GM18858 (cell line): Measurements from ENCODE around the gene ADGRF4.
A peak's percentile ranks its signal among the peaks of the same experiment; 100 is the strongest.

ENCODE experiments used
- ATAC-seq: cut with Tn5 transposase; IDR thresholded peaks from one replicate; pipeline ENCODE4 v1.9.1; 2021; ENCODE audit not compliant: unreplicated experiment

ADGRF4 gene

DNA sequence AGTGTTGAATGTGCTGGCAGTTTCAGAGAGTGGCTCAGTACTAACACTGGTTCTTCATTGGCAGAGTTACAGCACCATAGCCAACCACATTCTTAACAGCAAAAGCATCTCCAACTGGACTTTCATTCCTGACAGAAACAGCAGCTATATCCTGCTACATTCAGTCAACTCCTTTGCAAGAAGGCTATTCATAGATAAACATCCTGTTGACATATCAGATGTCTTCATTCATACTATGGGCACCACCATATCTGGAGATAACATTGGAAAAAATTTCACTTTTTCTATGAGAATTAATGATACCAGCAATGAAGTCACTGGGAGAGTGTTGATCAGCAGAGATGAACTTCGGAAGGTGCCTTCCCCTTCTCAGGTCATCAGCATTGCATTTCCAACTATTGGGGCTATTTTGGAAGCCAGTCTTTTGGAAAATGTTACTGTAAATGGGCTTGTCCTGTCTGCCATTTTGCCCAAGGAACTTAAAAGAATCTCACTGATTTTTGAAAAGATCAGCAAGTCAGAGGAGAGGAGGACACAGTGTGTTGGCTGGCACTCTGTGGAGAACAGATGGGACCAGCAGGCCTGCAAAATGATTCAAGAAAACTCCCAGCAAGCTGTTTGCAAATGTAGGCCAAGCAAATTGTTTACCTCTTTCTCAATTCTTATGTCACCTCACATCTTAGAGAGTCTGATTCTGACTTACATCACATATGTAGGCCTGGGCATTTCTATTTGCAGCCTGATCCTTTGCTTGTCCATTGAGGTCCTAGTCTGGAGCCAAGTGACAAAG is 17.0 kb upstream of the ADGRF4 start:
- ATAC-seq: no peak

DNA sequence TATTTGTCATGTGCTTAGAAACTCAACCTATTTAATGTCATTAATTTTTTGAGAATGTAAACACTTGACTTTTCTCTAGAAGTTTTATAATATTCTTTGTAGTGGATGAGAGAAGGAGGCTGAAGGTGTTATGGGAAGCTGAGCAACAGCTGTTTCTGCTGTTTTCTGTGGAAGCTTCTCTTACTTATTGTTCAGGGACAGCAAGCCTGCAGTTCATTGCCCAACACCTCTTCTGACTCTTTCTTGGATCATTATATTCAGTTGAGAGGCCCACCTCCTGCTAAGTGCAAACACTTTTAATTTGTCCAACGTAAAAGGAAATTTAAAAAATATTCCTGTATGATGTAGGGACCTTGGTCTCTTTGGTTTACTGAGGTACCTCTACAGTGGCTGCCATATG is 12.0 kb upstream of the ADGRF4 start:
- no peak for ATAC-seq

DNA sequence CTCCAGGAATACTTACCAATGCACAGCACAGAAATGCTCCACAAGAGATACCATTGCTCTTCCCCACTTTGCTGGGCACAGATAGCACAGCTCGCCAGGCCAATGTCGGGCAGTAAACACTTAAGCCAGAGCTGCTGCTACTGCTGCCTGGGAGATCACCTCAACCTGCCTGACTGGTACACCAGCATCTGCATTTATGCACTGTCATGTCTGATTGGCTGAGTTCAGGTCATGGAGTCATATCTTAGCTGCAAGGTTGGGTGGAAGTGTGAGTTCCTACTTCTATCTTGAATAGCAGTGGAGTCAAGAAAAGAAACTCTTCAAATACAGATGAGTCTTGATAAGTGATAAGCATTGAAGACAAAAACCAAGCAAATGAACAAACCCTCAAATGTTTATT is 10.9 kb upstream of the ADGRF4 start:
- no peak for ATAC-seq

DNA sequence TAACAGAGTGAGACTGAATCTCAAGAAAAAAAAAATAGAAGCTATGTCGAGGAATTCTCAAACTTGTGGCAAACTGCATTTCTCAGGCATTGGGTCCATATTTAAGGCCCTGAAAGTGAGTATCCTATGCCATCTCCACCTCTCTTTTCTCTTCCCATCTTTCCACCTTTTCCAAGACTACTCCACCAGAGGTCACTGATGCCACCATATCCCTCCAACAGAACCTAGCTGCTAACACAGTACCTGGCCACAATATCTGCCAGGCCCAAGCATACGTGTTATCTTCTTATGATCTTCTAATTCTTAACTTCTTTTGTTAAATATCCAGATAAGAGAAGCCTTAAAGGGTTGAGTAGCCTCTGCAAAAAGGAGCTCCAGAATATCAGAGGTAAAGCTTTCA is 8.2 kb upstream of the ADGRF4 start:
- ATAC-seq: no peak

DNA sequence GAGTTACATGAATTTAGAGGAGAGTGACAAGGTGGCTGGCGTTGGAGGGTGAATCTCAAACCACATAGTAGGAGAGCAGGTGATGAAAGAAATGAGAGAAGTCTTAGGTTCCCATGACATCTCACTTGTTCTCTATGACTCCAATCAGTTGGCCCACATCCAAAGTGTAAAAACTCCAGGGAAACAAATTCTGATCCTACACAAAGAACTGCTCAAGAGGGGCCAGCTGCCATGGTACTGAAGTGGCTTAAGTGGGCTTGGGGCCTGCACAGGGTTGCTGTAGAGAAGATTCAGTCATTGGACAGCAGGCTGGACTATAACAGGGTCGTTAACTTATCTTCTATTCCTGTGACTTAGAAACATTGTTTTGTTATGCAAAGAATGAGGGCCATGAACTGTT is 7.6 kb upstream of the ADGRF4 start:
- ATAC-seq: no peak

DNA sequence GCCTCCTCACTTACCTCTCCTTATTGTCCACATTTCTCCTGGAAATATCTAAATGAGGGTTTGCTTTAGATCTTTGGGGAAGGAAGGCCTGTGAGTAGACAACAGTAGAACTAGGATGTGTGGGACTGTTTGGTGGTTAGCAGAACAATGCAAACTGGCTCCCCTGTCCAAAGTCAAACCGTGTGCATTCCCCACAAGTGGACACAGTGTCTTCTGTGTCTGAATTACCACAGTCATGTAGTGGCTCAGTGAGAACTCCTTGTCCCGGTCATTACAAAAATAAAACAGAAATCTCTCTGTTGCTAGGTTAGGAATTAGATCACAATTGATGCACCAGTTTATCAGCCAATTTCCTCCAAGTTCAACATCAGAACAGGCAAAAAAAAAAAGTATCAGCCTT is 455 bp upstream of the ADGRF4 start:
- no peak for ATAC-seq

DNA sequence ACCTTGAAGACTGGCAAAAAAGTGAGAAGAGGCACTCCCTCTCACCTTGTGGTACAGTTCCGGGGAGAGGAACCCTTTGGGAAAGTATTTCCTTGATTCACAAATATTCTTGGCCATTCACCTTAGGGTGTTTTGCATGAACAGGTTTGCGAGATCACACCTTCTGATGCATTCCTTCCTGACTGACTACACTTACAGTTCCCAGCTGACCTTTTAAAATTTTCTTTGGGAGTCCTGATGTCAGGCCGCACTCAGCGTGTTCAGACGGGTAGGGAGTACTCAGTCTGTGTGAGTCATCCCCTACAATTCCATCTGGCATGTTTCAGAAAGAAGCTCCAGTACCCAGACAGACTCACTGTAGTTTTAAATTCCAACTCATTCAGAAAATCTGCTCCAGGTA is 1.7 kb downstream of the ADGRF4 start:
- ATAC-seq: no peak

DNA sequence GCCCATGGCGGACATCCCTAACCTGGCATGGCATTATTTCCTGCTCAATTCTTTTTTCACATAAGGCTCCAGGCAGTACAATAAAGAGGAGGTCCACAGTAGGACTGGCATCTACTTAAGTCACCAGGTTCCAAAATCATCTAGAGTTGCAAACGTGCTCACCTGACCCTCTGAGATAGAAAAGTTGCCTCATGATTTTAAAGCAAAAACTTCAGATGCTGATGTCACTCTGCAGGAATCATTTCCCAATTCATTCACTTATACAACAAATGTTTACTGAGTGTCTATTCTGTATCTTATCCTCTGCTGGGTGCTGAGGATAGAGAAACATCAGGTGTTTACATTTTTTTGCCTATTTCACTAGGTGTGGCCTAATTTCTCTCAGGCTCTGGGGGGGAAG is 2.2 kb downstream of the ADGRF4 start:
- no peak for ATAC-seq

DNA sequence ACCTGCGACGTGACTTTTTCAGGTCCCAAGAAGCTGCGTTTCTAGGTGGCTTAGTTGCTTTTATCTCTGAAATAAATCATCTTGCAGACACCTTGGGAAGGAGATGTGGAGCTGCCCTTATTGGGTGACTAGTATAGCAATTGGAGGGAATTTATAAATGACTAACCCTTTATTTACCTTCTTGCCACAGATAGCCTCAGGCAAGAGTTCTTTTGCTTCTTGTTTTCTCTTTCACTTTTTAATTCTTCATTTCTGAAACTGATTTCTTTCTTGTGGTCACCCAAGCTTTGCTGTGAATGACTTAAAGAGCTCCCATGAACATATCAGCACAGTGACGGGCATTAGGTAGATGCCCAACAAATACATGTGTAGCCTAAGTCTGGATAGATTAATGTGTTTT is 3.0 kb downstream of the ADGRF4 start:
- ATAC-seq: peak; percentile 97

DNA sequence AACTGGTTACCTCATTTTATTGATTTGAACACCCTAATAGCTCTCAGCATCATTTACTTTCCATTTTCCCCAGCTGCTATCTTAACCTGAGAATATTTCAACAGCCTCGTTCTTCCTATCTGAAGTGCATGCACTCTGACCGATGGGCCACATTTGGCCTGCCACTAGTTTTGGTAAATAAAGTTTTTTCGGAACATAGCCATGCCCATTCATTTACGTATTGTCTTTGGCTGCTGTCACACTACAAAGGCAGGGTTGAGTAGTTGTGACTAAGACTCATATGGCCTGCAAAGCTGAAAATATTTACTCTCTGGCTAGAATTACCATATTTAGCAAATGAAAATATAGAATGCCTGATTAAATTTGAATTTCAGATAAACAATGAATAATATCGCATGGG is 10.8 kb downstream of the ADGRF4 start:
- no peak for ATAC-seq

DNA sequence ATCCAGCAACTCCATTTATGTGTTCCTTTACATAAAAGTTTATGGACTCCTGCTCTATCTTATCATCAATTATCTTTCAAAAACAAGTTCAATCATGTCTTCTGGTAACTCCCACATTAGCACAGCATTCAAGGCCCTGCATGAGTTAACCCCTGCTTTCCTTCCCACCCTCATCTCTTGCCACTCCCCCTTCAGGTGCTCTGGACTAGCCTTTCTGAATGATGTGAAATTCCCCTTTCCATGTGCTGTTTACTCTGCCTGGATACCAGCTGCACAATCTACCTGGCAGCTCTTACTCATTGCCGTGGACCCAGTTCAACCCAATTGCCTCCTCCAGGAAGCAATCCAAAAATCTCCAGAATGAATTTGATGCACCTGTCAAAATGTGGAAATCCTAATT is 11.9 kb downstream of the ADGRF4 start:
- no peak for ATAC-seq

DNA sequence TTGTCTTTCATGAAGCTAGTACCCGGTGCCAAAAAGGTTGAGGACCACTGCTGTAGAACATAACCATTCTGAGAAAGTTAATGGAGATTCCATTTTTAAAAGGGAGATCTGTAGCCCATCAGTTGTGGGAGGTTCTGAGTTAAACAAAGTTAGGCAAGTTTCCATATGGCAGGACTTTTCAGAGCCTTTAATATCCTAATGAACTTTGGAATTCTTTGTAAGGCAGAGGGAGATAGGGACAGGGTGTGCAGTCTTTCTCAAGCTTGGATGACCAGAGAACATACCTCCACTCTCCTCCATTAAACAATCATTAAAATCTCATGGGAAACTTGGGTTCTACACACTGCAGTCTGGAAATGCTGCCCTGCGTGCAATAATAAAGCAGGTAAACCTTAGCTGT is 14.8 kb downstream of the ADGRF4 start:
- ATAC-seq: no peak

DNA sequence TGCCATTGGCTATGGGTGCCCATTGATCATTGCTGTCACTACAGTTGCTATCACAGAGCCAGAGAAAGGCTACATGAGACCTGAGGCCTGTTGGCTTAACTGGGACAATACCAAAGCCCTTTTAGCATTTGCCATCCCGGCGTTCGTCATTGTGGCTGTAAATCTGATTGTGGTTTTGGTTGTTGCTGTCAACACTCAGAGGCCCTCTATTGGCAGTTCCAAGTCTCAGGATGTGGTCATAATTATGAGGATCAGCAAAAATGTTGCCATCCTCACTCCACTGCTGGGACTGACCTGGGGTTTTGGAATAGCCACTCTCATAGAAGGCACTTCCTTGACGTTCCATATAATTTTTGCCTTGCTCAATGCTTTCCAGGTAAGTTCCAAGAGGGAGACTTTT is 16.4 kb downstream of the ADGRF4 start:
- no peak for ATAC-seq

DNA sequence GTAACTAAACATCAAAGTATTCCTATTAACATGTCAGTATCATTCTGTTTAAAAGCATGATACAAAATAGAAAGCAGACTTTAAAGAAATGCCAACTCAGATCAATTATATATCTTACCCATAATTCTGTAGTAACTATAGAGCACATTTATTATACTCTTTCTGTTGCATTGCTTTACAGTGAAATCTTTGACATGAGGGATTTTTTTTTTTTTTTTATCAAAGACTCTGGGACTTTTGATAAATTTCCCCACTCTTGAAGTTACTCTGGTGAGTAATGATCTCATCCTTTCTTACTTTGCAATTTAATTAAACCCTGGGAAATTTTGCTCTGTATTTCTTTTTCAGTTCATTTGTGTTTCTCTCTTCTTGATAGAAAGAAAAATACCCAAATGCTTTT is 17.4 kb downstream of the ADGRF4 start:
- peak; percentile 52 for ATAC-seq

DNA sequence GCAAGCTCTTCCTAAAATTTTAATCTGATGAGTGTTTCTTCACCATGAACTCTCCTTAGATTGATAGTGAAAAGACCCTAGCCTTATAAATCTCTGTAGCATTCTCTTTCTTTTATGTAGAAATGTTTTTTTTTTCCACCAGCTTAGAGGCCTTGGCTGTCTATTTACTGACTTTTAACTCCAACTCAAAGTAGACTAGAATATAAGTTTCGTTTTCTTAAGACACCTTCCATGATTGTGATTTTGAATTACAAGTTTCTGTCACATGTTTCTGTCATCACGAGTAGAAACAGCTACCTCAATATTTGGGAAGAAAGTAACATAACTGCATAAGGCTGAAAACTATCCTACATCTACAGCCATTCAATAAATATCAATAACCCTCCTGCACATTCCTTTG is 17.8 kb downstream of the ADGRF4 start:
- peak; percentile 48 for ATAC-seq

DNA sequence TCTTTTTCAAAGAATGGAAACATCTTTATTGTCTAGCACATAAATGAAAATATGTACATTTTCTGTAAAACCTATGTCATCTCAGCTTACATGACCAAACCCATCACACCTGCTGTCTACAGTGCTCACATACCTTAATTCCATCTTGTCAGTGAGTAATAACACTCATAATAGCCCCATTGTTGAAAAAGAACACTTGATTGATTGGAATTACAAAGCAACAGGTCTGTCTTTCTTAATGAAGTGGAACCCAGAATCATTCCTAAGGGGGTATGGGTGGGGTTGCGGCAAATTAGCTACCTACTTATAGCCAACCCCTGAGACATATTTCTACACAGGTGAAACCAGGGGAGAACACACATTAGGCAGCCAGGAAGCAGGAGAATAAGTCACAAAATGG is 20.2 kb downstream of the ADGRF4 start:
- no peak for ATAC-seq

DNA sequence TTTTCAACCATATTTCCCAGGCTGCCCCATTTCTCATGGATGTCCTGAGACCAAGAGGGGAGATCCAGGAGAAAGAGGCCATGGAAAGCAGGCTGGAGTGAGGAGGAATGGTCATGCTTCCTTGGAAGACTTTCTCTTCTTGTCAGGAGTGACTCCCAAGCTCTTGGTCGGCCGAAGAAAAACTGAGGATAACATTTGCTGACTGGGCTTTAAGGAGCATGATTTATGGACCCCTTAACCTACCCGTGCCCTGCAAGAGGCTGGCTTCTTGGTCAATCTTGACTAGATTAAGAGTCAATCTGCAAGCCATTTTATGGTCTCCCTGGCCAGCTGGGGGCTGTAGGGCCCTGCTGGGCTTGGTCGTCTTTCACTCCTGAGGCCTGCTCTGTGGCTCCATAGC is 22.8 kb downstream of the ADGRF4 start:
- no peak for ATAC-seq

DNA sequence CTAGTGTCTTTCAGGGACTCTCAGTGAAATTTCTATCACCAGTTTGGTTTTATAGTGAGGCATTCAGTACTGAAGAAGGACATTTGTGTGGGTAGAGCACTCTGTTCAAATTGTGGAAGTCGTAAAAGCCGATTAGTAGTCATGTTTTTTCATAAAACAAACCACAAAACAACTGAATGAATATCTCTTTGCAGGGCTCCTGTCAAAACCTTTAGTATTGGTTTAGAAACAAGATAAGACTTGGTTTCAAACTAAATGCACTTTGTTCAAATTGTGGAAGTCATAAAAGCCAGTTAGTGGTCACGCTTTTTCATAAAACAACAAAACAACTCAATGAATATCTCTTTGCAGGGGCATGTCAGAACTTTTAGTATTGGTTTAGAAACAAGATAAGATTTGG is 23.8 kb downstream of the ADGRF4 start:
- ATAC-seq: peak; percentile 93

DNA sequence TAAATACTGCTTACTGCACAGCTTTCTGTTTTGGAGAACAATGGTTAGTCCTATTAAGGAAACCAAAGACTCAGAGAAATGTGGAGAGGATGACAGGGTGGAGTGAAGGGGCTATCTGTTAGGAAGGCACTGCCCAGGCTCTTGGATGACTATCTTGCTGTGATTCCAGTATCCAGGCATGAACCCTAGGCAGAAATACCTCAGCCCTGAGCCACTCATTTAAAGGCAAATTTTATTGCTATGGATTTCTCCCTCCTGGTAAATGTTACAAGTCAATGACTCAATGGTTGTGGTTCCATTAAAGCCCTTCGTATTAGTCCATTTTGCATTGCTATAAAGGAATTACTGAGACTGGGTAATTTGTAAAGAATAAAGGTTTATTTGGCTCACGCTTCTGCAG is 25.9 kb downstream of the ADGRF4 start:
- no peak for ATAC-seq

DNA sequence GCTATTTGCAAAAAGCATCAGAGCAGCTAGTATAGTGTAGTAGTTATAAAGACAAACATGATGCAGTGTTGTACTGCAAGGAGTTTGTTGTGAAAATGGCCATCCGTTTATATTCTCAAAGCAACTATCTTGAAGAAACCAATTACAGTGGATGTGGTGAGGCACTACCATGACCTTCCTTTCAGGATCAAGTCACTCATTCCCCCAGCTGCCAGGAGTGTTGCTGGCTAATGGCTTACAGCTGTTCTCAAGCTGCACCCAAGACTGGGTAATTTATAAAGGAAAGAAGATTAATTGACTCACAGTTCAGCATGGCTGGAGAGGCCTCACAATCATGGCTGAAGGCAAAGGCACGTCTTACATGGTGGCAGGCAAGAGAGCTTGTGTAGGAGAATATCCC is 29.0 kb downstream of the ADGRF4 start:
- ATAC-seq: no peak

DNA sequence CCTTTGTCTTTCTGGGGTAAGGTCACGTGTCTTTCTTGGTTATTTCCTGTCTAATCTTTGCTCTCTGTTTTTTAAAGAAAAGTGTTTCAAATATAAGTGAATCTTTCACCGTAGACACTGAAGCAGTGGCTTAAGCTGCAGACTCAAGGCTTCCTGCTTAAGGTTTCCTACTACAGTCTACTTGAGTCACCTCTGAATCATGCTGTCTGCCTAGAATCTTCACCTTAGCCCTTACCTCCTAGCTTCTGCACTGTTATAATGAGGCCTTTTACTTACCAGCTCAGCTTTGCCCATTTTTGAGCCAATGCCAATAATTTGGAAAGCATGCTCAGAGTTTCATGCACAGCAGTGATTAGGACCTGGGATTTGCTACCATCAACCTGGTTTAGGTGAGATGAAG is 30.6 kb downstream of the ADGRF4 start:
- no peak for ATAC-seq

DNA sequence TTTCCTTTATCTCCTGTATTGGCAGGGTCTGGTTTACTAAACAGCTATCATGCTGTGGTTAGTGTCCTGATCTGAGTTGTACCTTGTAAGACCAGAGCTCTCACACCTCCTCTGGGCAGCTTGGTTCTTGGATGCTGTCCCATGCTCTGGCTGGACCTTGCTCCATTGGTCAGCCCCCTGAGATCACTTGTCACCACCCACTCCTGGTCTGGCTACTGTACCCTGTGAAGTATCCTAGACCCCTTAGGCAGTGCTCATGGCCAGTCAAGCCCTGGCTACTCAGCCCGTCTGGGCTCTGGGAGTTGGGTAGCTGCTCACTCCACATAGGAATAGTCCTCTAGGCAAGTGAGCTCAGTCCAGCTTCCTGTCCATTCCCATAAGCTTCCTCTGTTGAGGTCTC is 31.1 kb downstream of the ADGRF4 start:
- ATAC-seq: no peak

DNA sequence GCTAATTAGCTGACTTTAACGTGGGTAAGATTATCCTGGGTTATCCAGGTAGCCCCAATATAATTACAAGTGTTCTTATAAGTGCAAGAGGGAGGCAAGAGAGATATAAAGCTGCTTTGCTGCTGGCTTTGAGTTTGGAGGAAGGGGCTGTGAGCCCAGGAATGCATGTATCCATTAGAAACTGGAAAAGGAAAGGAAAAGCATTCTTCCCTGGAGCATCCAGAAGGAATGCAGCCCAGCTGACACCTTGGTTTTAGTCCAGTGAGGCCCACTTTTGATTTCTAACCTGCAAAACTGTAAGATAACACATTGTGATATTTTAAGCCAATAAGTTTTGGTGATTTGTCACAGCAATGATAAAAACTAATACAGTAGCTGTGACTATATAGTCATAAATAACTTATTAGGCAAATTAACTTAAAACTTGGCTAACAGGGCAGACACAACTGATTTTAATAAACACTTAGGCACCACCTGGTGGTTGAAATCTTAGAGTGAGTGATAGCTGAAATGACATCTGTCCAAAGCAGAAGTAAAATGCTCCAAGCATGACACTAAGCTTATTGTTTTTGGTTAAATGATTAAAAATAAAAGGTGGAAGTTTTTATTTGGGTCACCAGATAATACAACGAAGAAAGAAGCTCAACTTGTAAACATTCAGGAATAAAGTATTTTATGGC is 35.6 kb downstream of the ADGRF4 start:
- ATAC-seq: peak; percentile 71
